Ishikawa (cell line): ENCODE measurements around the gene MYO5B.

Experiments
- EP300 ChIP-seq: IDR thresholded peaks from 2 replicates; pipeline ENCODE4 v1.6.1; 2012; ENCODE audit warnings: borderline replicate concordance
- MAX ChIP-seq: IDR thresholded peaks from 2 replicates; pipeline ENCODE4 v1.6.1; 2012
- RAD21 ChIP-seq: IDR thresholded peaks from 2 replicates; pipeline ENCODE4 v1.6.1; 2012; ENCODE audit warnings: low read depth
- REST ChIP-seq: IDR thresholded peaks from 2 replicates; pipeline ENCODE4 v1.6.1; 2012; ENCODE audit warnings: low read depth, mild to moderate bottlenecking
- TCF12 ChIP-seq: IDR thresholded peaks from 2 replicates; pipeline ENCODE4 v1.6.1; 2012; ENCODE audit warnings: low read depth
- USF1 ChIP-seq: IDR thresholded peaks from 2 replicates; pipeline ENCODE4 v1.6.1; 2012
- YY1 ChIP-seq: IDR thresholded peaks from 2 replicates; pipeline ENCODE4 v1.6.1; 2012; ENCODE audit warnings: low read depth

- TF ChIP-seq RAD21, result no peak
- no peak for TF ChIP-seq MAX
- no peak for TF ChIP-seq YY1
- no peak for TF ChIP-seq REST
- no peak for TF ChIP-seq EP300
- TF ChIP-seq USF1, result no peak
- TF ChIP-seq TCF12, result no peak
Measured at GRCh38 chr18:49802623-49803022, 392.3 kb downstream of the MYO5B start.
